Stimulated activated CD8-positive, alpha-beta memory T cell treated with anti-CD3 and anti-CD28 coated beads, Interleukin-7, amount 100 ng/mL, for 1 hour (primary cell): Measurements from ENCODE around the gene LRMDA.
"Not testable (repeated sequence)": the region's sequence is repeated elsewhere in the genome, so short reads cannot be mapped to it uniquely, and the experiment has no call there.

Experiments
- DNase-seq, 2 donors: peaks; one replicate each; pipeline ENCODE4 v3.0.0-alpha.2; 2020; ENCODE audit warnings: low read depth in 2 of 2

LRMDA gene

DNA sequence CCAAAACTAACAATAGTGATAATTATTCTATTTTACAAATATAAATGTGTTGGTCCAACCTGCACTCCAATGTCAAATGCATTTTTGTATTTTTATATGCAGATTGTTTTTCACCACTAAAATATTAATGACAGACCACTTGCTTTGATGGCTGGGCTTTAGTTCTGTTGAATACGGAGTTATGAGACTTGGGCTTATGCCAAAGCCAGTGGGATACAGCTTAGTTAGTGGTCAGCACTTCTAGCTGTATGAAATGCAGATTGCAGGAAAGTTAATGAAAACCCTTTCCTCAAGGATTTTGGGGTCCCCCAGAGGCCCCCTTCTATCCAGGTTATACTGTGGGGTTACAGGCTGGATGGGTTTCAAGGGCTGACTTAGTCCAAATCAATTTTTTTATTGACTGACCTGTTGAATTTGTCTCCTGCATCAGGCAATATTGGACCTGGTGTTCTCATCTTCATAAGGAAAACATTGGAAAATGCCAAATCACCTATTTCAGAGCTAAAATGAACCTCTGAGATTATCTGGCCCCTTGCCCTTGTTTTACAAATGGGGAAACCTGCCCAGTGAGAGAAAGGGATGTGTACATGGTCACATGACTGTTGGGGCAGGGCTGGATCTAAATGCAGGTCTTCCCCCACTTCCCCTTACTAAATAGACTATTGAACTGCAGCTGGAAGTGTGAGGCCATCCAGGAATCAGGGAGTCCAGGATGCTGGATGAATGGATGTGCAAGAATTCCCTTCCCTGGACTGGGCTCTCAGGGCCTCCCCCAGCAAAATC lies 1120.9 kb downstream of the LRMDA start:
- no peak for DNase-seq

DNA sequence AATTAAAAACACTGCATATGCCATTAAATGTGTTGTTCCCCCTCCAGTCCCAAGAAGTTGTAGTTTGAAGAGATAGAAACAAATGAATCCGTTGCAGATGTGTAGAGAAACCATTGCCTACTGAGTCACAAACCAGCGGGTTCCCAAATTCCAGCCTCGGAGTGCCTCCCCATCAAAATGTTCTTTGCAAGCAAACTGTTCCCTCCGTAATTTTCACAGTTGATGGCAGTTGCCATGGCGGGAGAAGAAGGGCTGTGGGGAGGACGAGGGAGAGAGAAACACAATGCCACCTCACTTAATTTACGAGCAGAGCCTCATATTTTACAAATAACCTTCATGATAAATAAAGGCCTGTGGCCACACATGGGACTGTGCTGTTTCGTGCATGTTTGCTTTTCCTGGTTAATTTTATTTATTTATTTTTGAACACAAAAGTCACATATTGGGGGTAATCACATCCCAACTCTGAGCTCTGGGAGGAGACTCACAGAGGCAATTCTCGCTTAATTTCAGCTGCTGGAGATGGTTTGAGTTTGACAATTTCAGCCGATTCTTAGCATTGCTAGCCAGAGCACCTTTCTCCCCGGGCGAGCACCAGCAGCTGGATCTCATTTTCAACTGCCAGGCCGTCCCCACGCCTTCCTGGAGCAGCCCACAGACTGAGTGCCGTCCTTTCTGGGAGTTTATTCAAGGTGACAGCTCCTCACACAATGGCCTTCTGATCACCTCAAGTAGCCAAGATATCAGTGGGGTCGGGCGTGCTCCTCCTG lies 1122.0 kb downstream of the LRMDA start:
- no peak for DNase-seq

DNA sequence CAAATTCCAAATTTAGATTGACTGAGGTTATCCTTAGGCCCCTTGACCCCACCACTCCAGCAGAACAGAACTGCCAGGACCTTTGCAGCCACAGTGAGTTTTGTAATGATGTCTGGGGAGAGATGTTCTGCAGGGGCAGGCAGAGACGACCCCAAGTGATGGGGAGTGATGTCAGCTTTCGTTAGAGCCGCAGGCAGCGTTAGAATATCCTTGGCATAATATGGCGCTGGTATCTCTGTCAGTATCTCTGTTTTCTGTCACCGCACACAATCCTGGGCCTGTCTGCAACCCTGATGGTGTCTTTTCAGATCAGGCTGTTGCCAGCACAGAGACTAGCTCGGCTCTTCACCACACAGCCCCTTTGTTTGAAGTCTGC lies 1122.6 kb downstream of the LRMDA start:
- DNase-seq, result no peak

DNA sequence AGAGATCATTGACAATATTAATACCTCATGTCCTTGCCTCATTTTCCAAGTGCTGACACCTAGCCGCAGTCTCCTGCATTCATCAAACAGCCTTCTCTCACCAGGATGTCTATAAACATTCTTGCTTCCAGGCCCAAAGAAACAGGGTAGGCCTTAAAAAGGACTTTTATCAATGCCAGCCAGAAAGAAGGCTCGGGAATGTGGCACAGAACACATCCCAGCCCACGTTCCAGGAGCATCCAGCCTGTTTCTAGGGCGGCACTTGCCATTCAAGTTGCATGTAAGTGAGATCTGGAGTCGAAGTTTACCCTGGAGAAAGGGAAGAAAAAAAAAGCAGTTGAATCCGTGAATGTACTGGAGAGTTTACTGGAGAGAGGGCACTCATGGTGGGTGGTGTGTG lies 1123.1 kb downstream of the LRMDA start:
- no peak for DNase-seq

- DNase-seq, result no peak
Observed at GRCh38 chr10:76555067-76555670, 1123.7 kb downstream of the LRMDA start.

- DNase-seq, result no peak
Observed at GRCh38 chr10:76557366-76557765, 1125.9 kb downstream of the LRMDA start.

DNA sequence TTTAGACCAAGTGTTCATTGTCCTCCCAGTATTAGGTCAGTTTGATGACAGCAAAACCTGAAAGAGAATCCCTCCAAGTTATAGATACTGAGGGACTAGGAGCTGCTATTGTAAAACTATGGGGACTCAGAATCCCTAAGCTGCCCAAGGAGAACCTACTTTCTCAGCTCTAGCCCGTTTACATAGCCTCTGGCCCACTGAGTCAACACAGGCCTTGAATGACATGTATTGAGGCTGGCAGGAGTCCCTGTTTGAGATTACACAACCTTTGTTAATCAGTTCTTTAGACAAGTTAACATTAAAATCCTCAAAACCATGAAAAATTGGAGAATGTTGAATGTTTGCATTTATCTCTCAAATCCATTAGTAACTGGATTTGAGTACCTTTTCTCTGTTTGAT lies 1127.2 kb downstream of the LRMDA start:
- DNase-seq, result no peak

DNA sequence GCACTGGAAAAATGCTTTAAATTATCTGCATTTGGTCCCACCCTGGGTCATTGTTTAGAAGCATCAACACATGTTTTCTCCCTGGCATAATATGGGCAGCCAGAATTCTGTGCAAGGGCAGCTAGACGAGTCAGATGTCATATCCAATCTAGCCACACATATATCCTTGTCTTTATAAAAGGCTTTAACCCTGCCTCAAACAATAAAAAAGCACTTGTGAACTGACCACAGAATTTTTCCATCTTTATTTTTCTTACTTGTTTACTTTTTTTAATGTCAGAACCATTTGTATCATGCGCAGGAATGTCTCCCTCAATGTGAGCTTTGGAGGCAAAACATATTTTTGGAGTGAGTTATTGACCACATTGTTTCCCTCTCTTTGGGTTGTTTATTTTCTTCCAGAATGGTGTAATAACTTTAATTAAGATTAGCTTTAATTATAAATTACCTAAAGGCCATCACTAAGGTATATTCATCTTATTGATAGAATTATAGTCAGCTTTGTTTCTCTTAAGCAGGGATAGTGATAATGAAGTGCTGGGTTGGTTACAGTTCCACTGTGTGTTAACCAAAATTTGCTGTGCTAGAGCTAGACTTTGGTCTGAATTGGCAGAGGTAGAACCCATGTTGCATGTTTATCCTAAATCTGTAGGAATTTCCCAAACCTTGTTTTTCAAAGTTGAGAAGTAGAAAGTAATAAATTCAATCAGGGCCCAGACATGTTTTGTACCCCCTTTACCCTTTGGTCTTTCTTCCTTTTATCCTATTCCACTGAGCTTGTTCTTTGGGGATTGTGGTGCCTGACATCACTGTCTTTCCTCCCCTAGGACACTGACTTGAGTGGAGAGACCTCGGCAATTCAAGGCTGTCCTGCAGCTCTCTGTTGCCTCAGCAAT lies 1127.8 kb downstream of the LRMDA start:
- DNase-seq, result no peak

GRCh38 chr10:76559892-76560220 lies 1128.4 kb downstream of the LRMDA start:
- no peak for DNase-seq

GRCh38 chr10:76560338-76560737 lies 1128.9 kb downstream of the LRMDA start:
- no peak for DNase-seq

GRCh38 chr10:76563286-76563685 lies 1131.9 kb downstream of the LRMDA start:
- DNase-seq, result no peak

DNA sequence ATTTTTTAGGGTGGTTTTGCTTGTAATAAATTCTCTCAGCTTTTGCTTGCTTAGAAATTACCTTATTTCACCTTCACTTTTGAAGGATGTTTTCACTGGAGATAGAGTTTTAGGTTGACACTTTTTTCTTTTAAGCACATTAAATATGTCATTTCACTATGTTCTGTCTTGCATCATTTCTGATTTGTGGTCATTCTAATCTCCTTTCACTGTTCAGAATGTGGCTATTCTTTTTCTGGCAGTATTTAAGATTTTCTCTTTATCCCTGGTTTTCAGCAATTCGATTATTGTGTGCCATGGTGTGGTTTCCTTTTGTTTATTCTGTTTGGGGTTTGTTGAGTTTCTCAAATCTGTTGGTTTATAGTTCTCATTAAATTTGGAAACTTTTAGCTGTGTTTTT lies 1140.6 kb downstream of the LRMDA start:
- DNase-seq, result no peak

- no peak for DNase-seq
Observed at GRCh38 chr10:76576276-76576962, 1145.0 kb downstream of the LRMDA start.

DNA sequence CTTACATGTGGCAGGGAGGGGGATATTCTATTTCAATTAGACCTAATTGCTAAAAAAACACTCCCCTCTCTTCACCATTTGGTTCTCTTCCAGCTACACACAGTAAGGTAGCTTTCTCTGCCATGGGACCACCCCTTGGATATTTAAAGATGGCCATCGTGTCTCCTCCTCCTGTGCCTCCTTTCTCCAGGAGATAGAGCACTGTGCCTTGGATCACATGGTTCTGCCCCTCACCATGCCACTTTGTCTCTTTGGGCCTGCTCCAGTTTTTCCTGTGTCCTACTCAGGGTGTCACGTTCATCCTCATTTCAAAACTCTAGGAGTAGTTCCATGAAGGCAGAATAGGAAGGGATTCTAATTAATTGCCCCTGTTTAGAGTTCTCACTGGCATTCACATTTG lies 1146.0 kb downstream of the LRMDA start:
- no peak for DNase-seq

DNA sequence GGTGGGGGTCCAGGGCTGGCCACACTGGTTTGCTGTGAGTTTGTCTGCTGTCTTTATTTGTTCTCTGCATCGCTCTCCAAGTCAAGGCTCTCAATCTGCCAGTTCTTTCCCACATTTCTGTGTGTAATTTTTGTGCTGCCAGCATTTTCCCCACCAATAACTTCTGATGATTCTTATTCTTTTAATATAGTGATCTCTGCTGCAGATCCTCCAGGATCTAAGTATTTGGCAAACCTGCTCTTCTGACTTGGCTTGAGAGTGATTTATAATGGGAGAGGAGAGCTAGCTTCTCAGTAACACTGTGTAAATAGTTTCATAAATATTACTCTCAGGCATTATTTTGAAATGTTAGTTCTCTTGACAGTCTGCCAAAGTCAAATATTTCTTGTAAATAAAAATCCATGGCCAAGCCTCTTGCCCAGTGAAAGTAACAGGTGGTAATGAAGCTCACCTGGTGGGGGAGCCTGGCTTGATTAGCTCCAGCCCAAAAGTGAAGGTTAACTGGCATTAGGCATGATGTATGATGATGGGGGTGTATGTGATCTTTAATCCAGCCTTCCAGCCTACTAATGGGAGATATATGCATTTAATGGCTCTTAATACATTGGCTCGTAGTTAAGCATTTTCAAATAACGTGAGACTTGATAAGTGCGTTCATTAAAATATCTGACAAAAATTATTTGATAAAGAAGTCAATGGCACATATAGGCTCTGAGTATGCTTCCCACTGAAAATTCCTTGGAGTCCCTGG lies 1150.3 kb downstream of the LRMDA start:
- no peak for DNase-seq

- DNase-seq, result no peak
Observed at GRCh38 chr10:76582531-76582930, 1151.1 kb downstream of the LRMDA start.

- DNase-seq, result no peak
Observed at GRCh38 chr10:76583711-76584161, 1152.3 kb downstream of the LRMDA start.

- not testable (repeated sequence) for DNase-seq
Observed at GRCh38 chr10:76584466-76584865, 1153.0 kb downstream of the LRMDA start.
